Measurements from ENCODE around the gene BEST2.

- TF ChIP-seq CTCF (IDR thresholded peaks at IDR 0.05; ENCODE audit: low read length) (no peak), EZH2phosphoT487 (IDR thresholded peaks at IDR 0.05; ENCODE audit: low read length) (no peak)
Measured at GRCh38 chr19:12763100-12763499, 11.5 kb downstream of the BEST2 start.

All from MM.1S (cell line).